HEK293 (cell line): ENCODE results near the gene NMD3.

Experiments
- EGR2 ChIP-seq: fragments of 450-650 bp; formaldehyde crosslinking; IDR thresholded peaks from 2 replicates; pipeline ENCODE4 v1.5.1; 2016; ENCODE audit warnings: low read depth, missing biosample characterization, missing genetic modification characterization
- FEZF1 ChIP-seq: fragments of 450-650 bp; formaldehyde crosslinking; IDR thresholded peaks from 2 replicates; pipeline ENCODE4 v1.5.1; 2016; ENCODE audit warnings: missing biosample characterization, missing genetic modification characterization
- HOXA7 ChIP-seq: sonication (generic); formaldehyde crosslinking; IDR thresholded peaks from 2 replicates; pipeline ENCODE4 v1.8.1; 2022; ENCODE audit warnings: missing genetic modification reagents, borderline replicate concordance
- IKZF3 ChIP-seq: fragments of 450-650 bp; IDR thresholded peaks from 2 replicates; pipeline ENCODE4 v1.5.0; 2018; ENCODE audit warnings: missing biosample characterization, mild to moderate bottlenecking, missing genetic modification characterization, moderate library complexity
- KLF8 ChIP-seq: fragments of 450-650 bp; formaldehyde crosslinking; IDR thresholded peaks from 2 replicates; pipeline ENCODE4 v1.5.1; 2016; ENCODE audit warnings: missing biosample characterization, missing genetic modification characterization
- KLF9 ChIP-seq: fragments of 450-650 bp; formaldehyde crosslinking; IDR thresholded peaks from 2 replicates; pipeline ENCODE4 v1.5.1; 2016; ENCODE audit warnings: missing biosample characterization, missing genetic modification characterization, low read depth
- MEIS1 ChIP-seq: sonication (generic); formaldehyde crosslinking; IDR thresholded peaks from 2 replicates; pipeline ENCODE4 v1.8.1; 2022; ENCODE audit warnings: missing genetic modification reagents, mild to moderate bottlenecking, borderline replicate concordance
- SCRT2 ChIP-seq: fragments of 450-650 bp; formaldehyde crosslinking; IDR thresholded peaks from 2 replicates; pipeline ENCODE4 v1.5.1; 2016; ENCODE audit warnings: missing biosample characterization, missing genetic modification characterization
- SP7 ChIP-seq: fragments of 450-650 bp; formaldehyde crosslinking; IDR thresholded peaks from 2 replicates; pipeline ENCODE4 v1.5.1; 2016; ENCODE audit warnings: missing biosample characterization, missing genetic modification characterization
- TRIM28 ChIP-seq: IDR thresholded peaks from 2 replicates; pipeline ENCODE4 v1.6.1; 2011; ENCODE audit warnings: low read length, control low read depth, borderline replicate concordance
- ZBTB7A ChIP-seq: fragments of 450-650 bp; formaldehyde crosslinking; IDR thresholded peaks from 2 replicates; pipeline ENCODE4 v1.5.1; 2016; ENCODE audit warnings: low read depth, missing biosample characterization, missing genetic modification characterization
- ZFP37 ChIP-seq: fragments of 450-650 bp; formaldehyde crosslinking; IDR thresholded peaks from 2 replicates; pipeline ENCODE4 v1.5.1; 2016; ENCODE audit warnings: missing biosample characterization, missing genetic modification characterization
- ZNF132 ChIP-seq: fragments of 450-650 bp; formaldehyde crosslinking; IDR thresholded peaks from 2 replicates; pipeline ENCODE4 v1.5.1; 2017; ENCODE audit warnings: missing biosample characterization, missing genetic modification characterization, borderline replicate concordance
- ZNF146 ChIP-seq: fragments of 450-650 bp; formaldehyde crosslinking; IDR thresholded peaks from 2 replicates; pipeline ENCODE4 v1.5.1; 2016; ENCODE audit warnings: missing biosample characterization, missing genetic modification characterization
- ZNF174 ChIP-seq: fragments of 450-650 bp; formaldehyde crosslinking; IDR thresholded peaks from 2 replicates; pipeline ENCODE4 v1.5.0; 2017; ENCODE audit warnings: missing biosample characterization, mild to moderate bottlenecking, missing genetic modification characterization
- ZNF223 ChIP-seq: fragments of 450-650 bp; formaldehyde crosslinking; IDR thresholded peaks from 2 replicates; pipeline ENCODE4 v1.5.1; 2016; ENCODE audit warnings: missing biosample characterization, missing genetic modification characterization
- ZNF394 ChIP-seq: fragments of 450-650 bp; formaldehyde crosslinking; IDR thresholded peaks from 2 replicates; pipeline ENCODE4 v1.5.1; 2016; ENCODE audit warnings: missing biosample characterization, missing genetic modification characterization, mild to moderate bottlenecking, moderate library complexity, borderline replicate concordance
- ZNF423 ChIP-seq: fragments of 450-650 bp; formaldehyde crosslinking; IDR thresholded peaks from 2 replicates; pipeline ENCODE4 v1.5.1; 2016; ENCODE audit warnings: missing biosample characterization, missing genetic modification characterization
- ZNF426 ChIP-seq: fragments of 450-650 bp; formaldehyde crosslinking; IDR thresholded peaks from 2 replicates; pipeline ENCODE4 v1.5.1; 2017; ENCODE audit warnings: missing biosample characterization, missing genetic modification characterization, mild to moderate bottlenecking, inconsistent platforms, moderate library complexity
- ZNF433 ChIP-seq: fragments of 450-650 bp; formaldehyde crosslinking; IDR thresholded peaks from 2 replicates; pipeline ENCODE4 v1.5.1; 2016; ENCODE audit warnings: missing biosample characterization, missing genetic modification characterization, low read depth
- ZNF48 ChIP-seq: fragments of 450-650 bp; formaldehyde crosslinking; IDR thresholded peaks from 2 replicates; pipeline ENCODE4 v1.5.1; 2016; ENCODE audit warnings: missing biosample characterization, missing genetic modification characterization
- ZNF514 ChIP-seq: fragments of 450-650 bp; formaldehyde crosslinking; IDR thresholded peaks from 2 replicates; pipeline ENCODE4 v1.5.1; 2016; ENCODE audit warnings: missing biosample characterization, missing genetic modification characterization
- ZNF626 ChIP-seq: fragments of 450-650 bp; sonication (Bioruptor Pico); formaldehyde crosslinking; IDR thresholded peaks from 2 replicates; pipeline ENCODE4 v1.5.1; 2018; ENCODE audit warnings: missing biosample characterization, missing genetic modification characterization, inconsistent platforms
- ZNF670 ChIP-seq: fragments of 450-650 bp; formaldehyde crosslinking; IDR thresholded peaks from 2 replicates; pipeline ENCODE4 v1.5.1; 2016; ENCODE audit warnings: missing biosample characterization, missing genetic modification characterization, low read depth
- ZNF791 ChIP-seq: fragments of 450-650 bp; formaldehyde crosslinking; IDR thresholded peaks from 2 replicates; pipeline ENCODE4 v1.5.1; 2016; ENCODE audit warnings: missing biosample characterization, missing genetic modification characterization
- ZNF792 ChIP-seq: fragments of 450-650 bp; formaldehyde crosslinking; IDR thresholded peaks from 2 replicates; pipeline ENCODE4 v1.5.1; 2016; ENCODE audit warnings: missing biosample characterization, missing genetic modification characterization
- ZSCAN23 ChIP-seq: fragments of 450-650 bp; formaldehyde crosslinking; IDR thresholded peaks from 2 replicates; pipeline ENCODE4 v1.5.1; 2016; ENCODE audit warnings: missing biosample characterization, missing genetic modification characterization
- TF ChIP-seq, protein P1 (sequence below): fragments of 450-650 bp; formaldehyde crosslinking; IDR thresholded peaks from 2 replicates; pipeline ENCODE4 v1.5.1; 2016; ENCODE audit warnings: missing biosample characterization, missing genetic modification characterization
- TF ChIP-seq, protein P2 (sequence below): sonication (generic); formaldehyde crosslinking; IDR thresholded peaks from 2 replicates; pipeline ENCODE4 v1.8.1; 2022; ENCODE audit warnings: mild to moderate bottlenecking, moderate library complexity, missing genetic modification reagents
- TF ChIP-seq, protein P3 (sequence below): fragments of 450-650 bp; formaldehyde crosslinking; IDR thresholded peaks from 2 replicates; pipeline ENCODE4 v1.5.1; 2016; ENCODE audit warnings: missing biosample characterization, missing genetic modification characterization
- TF ChIP-seq, protein P4 (sequence below): fragments of 450-650 bp; formaldehyde crosslinking; IDR thresholded peaks from 2 replicates; pipeline ENCODE4 v1.5.1; 2016; ENCODE audit warnings: missing biosample characterization, missing genetic modification characterization
- TF ChIP-seq, protein P5 (sequence below): fragments of 450-650 bp; formaldehyde crosslinking; IDR thresholded peaks from 2 replicates; pipeline ENCODE4 v1.5.1; 2016; ENCODE audit warnings: missing biosample characterization, missing genetic modification characterization

NMD3 gene

DNA sequence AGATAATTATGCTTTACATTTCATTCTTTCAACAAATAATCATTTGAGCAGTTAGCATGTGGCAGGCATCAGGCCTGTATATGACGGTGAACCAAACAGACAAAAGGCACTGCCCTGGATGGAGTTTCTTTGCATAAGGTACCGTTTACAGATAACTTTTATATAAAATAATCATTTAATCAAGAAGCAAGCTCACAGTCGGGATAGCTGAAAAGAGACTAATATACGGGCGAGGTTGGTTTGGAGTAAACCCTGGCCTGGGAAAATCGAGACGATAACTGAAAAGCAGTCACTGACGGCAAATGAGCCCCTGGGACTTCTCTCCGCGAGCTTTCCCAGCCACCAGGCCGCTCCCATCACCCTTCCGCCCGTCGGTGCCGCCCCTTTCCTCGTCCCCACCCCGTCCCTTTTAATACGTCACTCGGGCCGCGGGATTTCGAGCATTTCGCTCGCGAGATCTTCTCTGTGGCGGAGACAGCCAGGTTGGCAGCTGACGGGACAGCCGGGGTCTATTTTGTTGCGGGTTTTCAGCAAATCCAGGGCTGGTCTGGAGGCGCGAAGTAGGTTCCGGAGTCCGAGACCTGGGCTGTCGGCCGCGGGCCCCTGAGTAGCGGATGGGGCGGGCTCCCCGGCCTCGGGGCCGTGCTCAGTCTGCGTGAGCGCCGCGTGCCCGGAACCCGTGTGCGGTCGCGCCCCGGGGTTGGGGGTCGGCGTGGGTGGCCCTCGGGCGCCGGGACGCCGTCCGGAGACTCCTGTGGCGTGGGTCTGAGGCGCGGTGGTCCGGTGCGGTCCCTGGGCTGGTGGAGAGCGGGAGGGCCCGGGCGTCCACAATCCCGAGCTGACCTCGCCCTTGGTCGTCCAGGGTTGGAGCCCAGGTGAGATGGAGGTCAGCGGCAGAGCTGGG is at the start of gene NMD3 (continued):
- TF ChIP-seq SCRT2 (no peak), ZNF514 (tag by site-specific recombination) (no peak), TRIM28 (no peak), ZNF426 (tag by site-specific recombination) (no peak), ZNF626 (tag by site-specific recombination) (no peak), HOXA7 (CRISPR knock-in tag) (no peak), EGR2 (tag by site-specific recombination) (0 out of 2 replicates have a peak, but pooled peaks have one; percentile 13), ZNF223 (no peak), ZNF394 (tag by site-specific recombination) (no peak), ZNF48 (no peak), ZNF670 (tag by site-specific recombination) (no peak), ZNF146 (tag by site-specific recombination) (no peak), KLF8 (peak; percentile 66), ZNF433 (tag by site-specific recombination) (no peak), ZNF792 (tag by site-specific recombination) (no peak), ZNF174 (tag by site-specific recombination) (no peak), IKZF3 (tag by site-specific recombination) (no peak), KLF9 (tag by site-specific recombination) (peak; percentile 76; the same call in 1 of the 2 replicates), ZBTB7A (tag by site-specific recombination) (no peak), FEZF1 (tag by site-specific recombination) (peak; percentile 32; the same call in 1 of the 2 replicates), ZNF791 (no peak), ZNF423 (tag by site-specific recombination) (no peak), ZSCAN23 (no peak), ZNF132 (tag by site-specific recombination) (no peak), MEIS1 (CRISPR knock-in tag) (no peak), SP7 (tag by site-specific recombination) (no peak), ZFP37 (tag by site-specific recombination) (peak; percentile 34; the same call in 1 of the 2 replicates)
- TF ChIP-seq, protein P1, sequence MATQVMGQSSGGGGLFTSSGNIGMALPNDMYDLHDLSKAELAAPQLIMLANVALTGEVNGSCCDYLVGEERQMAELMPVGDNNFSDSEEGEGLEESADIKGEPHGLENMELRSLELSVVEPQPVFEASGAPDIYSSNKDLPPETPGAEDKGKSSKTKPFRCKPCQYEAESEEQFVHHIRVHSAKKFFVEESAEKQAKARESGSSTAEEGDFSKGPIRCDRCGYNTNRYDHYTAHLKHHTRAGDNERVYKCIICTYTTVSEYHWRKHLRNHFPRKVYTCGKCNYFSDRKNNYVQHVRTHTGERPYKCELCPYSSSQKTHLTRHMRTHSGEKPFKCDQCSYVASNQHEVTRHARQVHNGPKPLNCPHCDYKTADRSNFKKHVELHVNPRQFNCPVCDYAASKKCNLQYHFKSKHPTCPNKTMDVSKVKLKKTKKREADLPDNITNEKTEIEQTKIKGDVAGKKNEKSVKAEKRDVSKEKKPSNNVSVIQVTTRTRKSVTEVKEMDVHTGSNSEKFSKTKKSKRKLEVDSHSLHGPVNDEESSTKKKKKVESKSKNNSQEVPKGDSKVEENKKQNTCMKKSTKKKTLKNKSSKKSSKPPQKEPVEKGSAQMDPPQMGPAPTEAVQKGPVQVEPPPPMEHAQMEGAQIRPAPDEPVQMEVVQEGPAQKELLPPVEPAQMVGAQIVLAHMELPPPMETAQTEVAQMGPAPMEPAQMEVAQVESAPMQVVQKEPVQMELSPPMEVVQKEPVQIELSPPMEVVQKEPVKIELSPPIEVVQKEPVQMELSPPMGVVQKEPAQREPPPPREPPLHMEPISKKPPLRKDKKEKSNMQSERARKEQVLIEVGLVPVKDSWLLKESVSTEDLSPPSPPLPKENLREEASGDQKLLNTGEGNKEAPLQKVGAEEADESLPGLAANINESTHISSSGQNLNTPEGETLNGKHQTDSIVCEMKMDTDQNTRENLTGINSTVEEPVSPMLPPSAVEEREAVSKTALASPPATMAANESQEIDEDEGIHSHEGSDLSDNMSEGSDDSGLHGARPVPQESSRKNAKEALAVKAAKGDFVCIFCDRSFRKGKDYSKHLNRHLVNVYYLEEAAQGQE (tag by site-specific recombination): no peak
- TF ChIP-seq, protein P2, sequence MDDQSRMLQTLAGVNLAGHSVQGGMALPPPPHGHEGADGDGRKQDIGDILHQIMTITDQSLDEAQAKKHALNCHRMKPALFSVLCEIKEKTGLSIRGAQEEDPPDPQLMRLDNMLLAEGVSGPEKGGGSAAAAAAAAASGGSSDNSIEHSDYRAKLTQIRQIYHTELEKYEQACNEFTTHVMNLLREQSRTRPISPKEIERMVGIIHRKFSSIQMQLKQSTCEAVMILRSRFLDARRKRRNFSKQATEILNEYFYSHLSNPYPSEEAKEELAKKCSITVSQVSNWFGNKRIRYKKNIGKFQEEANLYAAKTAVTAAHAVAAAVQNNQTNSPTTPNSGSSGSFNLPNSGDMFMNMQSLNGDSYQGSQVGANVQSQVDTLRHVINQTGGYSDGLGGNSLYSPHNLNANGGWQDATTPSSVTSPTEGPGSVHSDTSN (CRISPR knock-in tag): no peak
- TF ChIP-seq, protein P3, sequence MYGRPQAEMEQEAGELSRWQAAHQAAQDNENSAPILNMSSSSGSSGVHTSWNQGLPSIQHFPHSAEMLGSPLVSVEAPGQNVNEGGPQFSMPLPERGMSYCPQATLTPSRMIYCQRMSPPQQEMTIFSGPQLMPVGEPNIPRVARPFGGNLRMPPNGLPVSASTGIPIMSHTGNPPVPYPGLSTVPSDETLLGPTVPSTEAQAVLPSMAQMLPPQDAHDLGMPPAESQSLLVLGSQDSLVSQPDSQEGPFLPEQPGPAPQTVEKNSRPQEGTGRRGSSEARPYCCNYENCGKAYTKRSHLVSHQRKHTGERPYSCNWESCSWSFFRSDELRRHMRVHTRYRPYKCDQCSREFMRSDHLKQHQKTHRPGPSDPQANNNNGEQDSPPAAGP (tag by site-specific recombination): no peak
- TF ChIP-seq, protein P4, sequence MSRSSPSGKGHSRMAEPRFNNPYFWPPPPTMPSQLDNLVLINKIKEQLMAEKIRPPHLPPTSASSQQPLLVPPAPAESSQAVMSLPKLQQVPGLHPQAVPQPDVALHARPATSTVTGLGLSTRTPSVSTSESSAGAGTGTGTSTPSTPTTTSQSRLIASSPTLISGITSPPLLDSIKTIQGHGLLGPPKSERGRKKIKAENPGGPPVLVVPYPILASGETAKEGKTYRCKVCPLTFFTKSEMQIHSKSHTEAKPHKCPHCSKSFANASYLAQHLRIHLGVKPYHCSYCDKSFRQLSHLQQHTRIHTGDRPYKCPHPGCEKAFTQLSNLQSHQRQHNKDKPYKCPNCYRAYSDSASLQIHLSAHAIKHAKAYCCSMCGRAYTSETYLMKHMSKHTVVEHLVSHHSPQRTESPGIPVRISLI (tag by site-specific recombination): no peak
- TF ChIP-seq, protein P5, sequence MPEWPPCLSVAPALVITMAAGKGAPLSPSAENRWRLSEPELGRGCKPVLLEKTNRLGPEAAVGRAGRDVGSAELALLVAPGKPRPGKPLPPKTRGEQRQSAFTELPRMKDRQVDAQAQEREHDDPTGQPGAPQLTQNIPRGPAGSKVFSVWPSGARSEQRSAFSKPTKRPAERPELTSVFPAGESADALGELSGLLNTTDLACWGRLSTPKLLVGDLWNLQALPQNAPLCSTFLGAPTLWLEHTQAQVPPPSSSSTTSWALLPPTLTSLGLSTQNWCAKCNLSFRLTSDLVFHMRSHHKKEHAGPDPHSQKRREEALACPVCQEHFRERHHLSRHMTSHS (tag by site-specific recombination): no peak
